Activated CD4-positive, alpha-beta memory T cell treated with anti-CD3 and anti-CD28 coated beads, Interleukin-2, amount 10 ng/mL, durations not matched to agents 7 days and 5 days (primary cell): ENCODE data around the gene DAGLA. TPM values are rescaled to one million over a fixed set of nuclear protein-coding genes. Genes with fewer than 3 reads are reported as not detected.

Experiments
- CTCF ChIA-PET: fragments of 350-600 bp; sonication (Branson Sonifier 250); formaldehyde crosslinking; loops from one replicate; lab custom pipeline; 2021; ENCODE audit warnings: antibody characterized with exemption, inconsistent platforms; lab: Charles Lee
- POLR2A ChIA-PET: fragments of 350-600 bp; sonication (Branson Sonifier 250); formaldehyde crosslinking; loops from one replicate; lab custom pipeline; 2021; ENCODE audit warnings: antibody characterized with exemption; lab: Charles Lee
- DNase-seq: peaks from one replicate; pipeline ENCODE4 v3.0.0-alpha.2; 2020
- H3K27ac Mint-ChIP-seq: one replicate; pipeline ENCODE4 v1.8.0; 2021; ENCODE audit warnings: mild to moderate bottlenecking, mixed read lengths
- H3K27me3 Mint-ChIP-seq: one replicate; pipeline ENCODE4 v1.8.0; 2021; ENCODE audit warnings: mixed read lengths
- H3K36me3 Mint-ChIP-seq: one replicate; pipeline ENCODE4 v1.8.0; 2021; ENCODE audit warnings: low read depth, mixed read lengths
- H3K4me1 Mint-ChIP-seq: one replicate; pipeline ENCODE4 v1.8.0; 2021; ENCODE audit warnings: mixed read lengths
- H3K4me3 Mint-ChIP-seq: one replicate; pipeline ENCODE4 v1.8.0; 2021; ENCODE audit warnings: mild to moderate bottlenecking, mixed read lengths
- H3K9me3 Mint-ChIP-seq: one replicate; pipeline ENCODE4 v1.8.0; 2021; ENCODE audit warnings: mixed read lengths
- total RNA-seq, 2 experiments: library from RNA; stranded (reverse); gene quantifications; one replicate each; pipeline ENCODE4 v1.2.3, GENCODE V29; 2021

The DAGLA gene
- total RNA-seq, 2 experiments from 2014 or later, result 0.10 to 0.13 TPM

DNA sequence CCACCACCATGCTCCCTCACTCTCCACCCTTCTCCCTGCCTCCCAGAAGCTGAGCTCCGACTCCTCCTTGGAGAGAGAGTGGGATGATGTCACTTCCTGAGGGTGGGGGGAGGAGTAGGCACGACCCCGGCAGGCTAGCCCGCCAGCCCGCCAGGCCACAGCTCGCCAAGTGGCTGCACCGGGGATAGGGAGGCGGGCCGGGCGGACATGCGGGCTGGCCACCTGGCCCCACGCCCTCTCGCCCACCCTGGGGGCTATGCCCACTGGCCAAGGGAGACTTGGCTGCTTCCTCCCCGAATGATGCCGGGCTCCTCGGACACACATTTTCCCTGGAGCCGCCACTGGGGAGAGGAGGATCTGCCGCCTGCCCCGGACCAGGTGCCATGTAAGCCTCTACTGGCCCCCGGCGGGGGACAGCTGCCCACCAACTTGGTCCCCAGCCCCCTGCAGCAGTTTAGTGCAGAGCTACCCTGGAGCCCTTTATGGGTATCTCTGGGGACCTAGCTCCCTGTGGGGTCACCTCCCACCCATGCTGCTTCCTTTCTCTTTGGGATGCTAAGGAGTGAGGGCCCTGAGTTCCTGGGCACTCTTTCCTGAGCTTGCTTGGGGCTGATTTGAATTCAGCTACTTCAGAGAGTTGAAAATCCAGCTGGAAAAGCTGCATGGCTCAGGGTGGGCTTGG, 38.6 kb downstream of the DAGLA start:
- Mint-ChIP-seq H3K4me1 (no peaks in the 10 kb centered on the region), H3K36me3 (no peaks in the 10 kb centered on the region), H3K4me3 (no peak overlapping the region), H3K9me3 (no peaks in the 10 kb centered on the region), H3K27ac (no peak overlapping the region), H3K27me3 (peaks cover 4% of the 10 kb centered on the region)
- POLR2A ChIA-PET, result interaction anchor here (1.1 to 1.4 kb wide), 2 partner anchors 12 to 35 kb away, joined by 3 read pairs; no protein-coding TSS in a partner anchor
- DNase-seq, result no peak
- CTCF ChIA-PET, result interaction anchor here (1.1 to 1.7 kb wide), 2 partner anchors 12 to 15 kb away, joined by 3 to 4 read pairs; no protein-coding TSS in a partner anchor

DNA sequence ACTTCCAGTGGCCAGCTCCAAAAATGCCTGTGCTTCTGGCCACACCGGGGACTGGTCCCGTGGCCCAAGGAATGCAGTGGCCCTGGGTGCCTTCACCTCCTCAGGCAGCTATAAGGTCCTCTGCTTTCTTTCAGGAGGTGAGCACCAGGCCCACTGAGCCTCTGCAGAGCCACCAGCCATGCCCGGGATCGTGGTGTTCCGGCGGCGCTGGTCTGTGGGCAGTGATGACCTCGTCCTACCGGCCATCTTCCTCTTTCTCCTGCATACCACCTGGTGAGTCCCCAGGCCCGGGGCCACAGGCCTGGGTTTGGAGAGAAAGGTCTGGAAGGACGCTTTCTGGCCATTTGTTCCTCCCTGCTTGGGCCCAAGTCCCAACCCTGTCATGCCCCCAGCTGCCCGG, 39.8 kb downstream of the DAGLA start:
- H3K4me3 Mint-ChIP-seq, result no peak overlapping the region
- no peaks in the 10 kb centered on the region for H3K9me3 Mint-ChIP-seq
- H3K27me3 Mint-ChIP-seq, result peaks cover 2% of the 10 kb centered on the region
- ChIA-PET POLR2A (no interaction called here), CTCF (interaction anchor here (1.7 kb wide), 1 partner anchor 13 kb away, joined by 4 read pairs; no protein-coding TSS in a partner anchor)
- no peak for DNase-seq
- H3K27ac Mint-ChIP-seq, result no peak overlapping the region
- no peaks in the 10 kb centered on the region for H3K4me1 Mint-ChIP-seq
- H3K36me3 Mint-ChIP-seq, result no peaks in the 10 kb centered on the region

DNA sequence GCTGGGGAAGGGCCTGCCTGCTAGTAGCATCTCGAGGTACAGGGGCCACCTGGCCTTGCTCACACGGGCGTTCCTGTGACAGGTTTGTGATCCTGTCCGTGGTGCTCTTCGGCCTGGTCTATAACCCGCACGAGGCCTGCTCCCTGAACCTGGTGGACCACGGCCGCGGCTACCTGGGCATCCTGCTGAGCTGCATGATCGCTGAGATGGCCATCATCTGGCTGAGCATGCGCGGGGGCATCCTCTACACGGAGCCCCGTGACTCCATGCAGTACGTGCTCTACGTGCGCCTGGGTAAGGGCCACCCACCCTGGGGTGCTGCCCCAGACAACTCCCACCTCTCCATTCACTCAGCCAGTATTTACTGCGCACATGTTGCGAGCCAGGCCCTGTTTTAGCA, 40.4 kb downstream of the DAGLA start:
- no peak for DNase-seq
- Mint-ChIP-seq H3K4me3 (no peak overlapping the region), H3K4me1 (no peaks in the 10 kb centered on the region), H3K36me3 (no peaks in the 10 kb centered on the region), H3K9me3 (no peaks in the 10 kb centered on the region), H3K27ac (no peak overlapping the region), H3K27me3 (no peaks in the 10 kb centered on the region)
- ChIA-PET POLR2A (no interaction called here), CTCF (interaction anchor here (2.0 kb wide), 1 partner anchor 12 kb away, joined by 9 read pairs; no protein-coding TSS in a partner anchor)

DNA sequence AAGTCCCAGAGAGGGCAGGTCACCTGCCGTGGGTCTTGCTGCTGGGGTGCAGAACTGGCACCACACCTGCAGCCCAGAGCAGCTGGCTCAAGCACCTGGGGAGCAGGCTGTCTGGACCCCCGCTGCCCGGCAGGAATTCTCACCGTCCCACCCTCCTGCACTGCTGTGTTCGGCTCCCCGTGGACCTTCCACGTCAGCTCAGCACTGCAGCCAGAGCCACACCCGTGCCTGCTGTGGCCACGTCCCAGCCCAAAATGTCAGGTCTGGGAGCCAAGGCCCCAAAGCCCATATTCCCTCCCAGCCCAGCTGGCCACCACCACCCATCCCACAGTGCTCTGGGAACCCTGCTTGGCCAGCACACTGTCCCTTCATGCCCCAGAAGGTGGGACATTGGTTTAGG, 44.2 kb downstream of the DAGLA start:
- H3K36me3 Mint-ChIP-seq, result no peaks in the 10 kb centered on the region
- no peak for DNase-seq
- H3K9me3 Mint-ChIP-seq, result no peaks in the 10 kb centered on the region
- H3K4me1 Mint-ChIP-seq, result peaks cover 7% of the 10 kb centered on the region
- no peak overlapping the region for H3K27ac Mint-ChIP-seq
- no peak overlapping the region for H3K4me3 Mint-ChIP-seq
- CTCF ChIA-PET, result interaction anchor here (1.0 to 2.8 kb wide), 4 partner anchors 9 to 86 kb away, joined by 3 to 9 read pairs (median 4); no protein-coding TSS in a partner anchor
- POLR2A ChIA-PET, result no interaction called here
- no peaks in the 10 kb centered on the region for H3K27me3 Mint-ChIP-seq

DNA sequence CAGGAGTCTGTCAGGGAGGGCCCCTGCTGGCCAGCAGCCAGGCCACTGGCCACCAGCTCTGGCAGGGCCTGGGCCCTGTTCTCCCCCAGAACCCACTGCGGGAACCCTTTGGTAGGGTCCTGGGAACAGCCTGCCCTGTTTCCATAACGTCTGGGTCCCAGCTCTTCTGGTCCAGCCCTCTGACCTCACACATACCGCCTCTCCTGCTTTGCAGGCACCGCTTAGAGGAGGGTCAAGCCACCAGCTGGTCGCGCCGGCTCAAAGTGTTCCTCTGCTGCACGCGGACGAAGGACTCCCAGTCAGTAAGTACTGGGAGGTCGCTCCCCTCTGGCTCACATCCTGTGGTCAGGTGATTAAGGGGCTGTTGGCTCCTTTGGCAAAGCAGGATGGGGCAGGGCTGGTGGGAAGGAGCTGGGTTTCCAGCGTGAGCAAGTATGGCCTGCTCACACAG, 45.6 kb downstream of the DAGLA start:
- Mint-ChIP-seq H3K27ac (no peak overlapping the region), H3K4me1 (peaks cover 7% of the 10 kb centered on the region), H3K4me3 (no peak overlapping the region), H3K36me3 (no peaks in the 10 kb centered on the region), H3K27me3 (no peaks in the 10 kb centered on the region), H3K9me3 (no peaks in the 10 kb centered on the region)
- CTCF ChIA-PET, result no interaction called here
- POLR2A ChIA-PET, result no interaction called here
- no peak for DNase-seq

DNA sequence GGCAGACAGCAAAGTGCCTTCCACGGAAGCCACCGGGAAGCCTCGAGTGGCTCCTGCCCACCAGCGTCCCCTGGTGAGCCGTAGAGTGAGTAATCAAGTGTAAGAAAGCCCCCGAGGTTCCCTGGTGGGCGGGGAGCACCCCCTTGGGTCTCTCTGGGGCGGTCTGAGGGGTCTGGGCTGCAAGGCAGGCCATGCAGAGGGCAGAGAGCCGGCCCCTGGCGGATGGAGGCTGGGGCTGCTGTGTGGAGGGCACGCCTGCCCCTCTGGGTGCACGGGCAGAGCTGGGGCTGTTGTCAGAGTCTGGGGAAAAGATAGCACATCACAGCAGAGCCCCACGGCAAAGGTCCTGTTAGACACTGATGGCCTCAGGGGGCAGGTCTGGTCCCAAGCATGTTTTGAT, 46.6 kb downstream of the DAGLA start:
- CTCF ChIA-PET, result no interaction called here
- H3K9me3 Mint-ChIP-seq, result no peaks in the 10 kb centered on the region
- H3K36me3 Mint-ChIP-seq, result no peaks in the 10 kb centered on the region
- no peak for DNase-seq
- H3K4me3 Mint-ChIP-seq, result no peak overlapping the region
- POLR2A ChIA-PET, result no interaction called here
- no peaks in the 10 kb centered on the region for H3K27me3 Mint-ChIP-seq
- H3K27ac Mint-ChIP-seq, result no peak overlapping the region
- peaks cover 7% of the 10 kb centered on the region for H3K4me1 Mint-ChIP-seq

DNA sequence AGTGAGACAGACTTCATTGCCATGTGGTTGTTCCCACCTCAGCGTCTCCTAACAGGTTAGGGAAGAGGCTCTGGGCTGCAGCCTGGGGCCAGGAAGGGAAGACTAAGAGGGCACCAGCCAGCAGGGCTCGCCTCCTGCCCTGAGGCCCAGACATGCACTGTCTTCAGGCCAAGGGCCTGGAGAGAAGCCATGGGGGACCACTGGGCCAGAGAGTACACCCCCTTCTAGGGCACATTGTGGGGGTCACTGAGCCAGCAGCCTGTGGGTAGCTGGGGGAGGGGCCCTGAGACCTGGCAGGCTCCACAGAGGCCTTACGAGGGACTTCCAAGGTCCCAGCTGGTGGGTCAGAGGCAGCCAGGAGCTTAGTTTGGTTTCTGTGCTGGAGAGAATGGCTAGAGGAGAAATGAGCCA, 47.2 kb downstream of the DAGLA start:
- H3K27ac Mint-ChIP-seq, result no peak overlapping the region
- no peak overlapping the region for H3K4me3 Mint-ChIP-seq
- peaks cover 7% of the 10 kb centered on the region for H3K4me1 Mint-ChIP-seq
- H3K27me3 Mint-ChIP-seq, result no peaks in the 10 kb centered on the region
- POLR2A ChIA-PET, result no interaction called here
- H3K36me3 Mint-ChIP-seq, result no peaks in the 10 kb centered on the region
- no peak for DNase-seq
- CTCF ChIA-PET, result no interaction called here
- H3K9me3 Mint-ChIP-seq, result no peaks in the 10 kb centered on the region

DNA sequence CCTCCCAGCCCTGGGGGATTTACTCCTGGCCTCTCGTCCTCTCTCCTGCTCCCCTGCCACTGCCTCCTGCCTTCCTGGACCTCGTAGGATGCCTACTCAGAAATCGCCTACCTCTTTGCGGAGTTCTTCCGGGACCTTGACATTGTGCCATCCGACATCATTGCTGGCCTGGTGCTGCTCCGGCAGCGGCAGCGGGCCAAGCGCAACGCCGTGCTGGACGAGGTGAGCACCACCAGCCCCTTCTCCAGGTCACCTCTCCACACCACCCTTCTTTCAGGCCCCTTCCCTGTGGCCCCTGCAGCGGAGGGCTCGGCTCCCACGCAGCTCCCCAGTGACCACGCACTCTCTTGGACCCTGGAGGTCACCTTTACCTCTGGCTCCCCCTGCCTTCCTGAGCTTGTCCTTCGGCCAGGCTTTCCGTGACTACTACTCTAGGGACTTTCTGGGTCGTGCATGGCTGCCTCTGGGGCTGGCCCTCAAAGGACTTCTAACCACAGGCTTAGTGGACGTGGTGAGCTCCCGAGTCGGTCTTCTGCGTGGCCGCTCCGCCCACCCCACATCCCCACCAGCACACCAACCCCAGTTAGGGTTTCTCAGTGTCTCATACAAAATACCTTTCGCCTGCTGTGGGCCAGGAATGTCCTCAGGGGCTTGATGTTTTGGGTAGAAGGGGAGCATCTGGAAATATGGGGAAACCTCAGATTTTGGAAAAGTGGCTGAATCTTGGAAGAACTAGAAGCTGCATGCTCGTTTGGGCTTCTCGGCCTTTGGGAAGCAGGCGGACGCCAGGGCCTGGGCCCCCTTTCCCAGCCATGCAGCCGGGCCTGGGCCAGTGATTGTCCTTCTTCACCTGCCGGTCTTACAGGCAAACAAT, 48.1 kb downstream of the DAGLA start:
- DNase-seq, result no peak
- no peak overlapping the region for H3K27ac Mint-ChIP-seq
- no peaks in the 10 kb centered on the region for H3K9me3 Mint-ChIP-seq
- H3K4me1 Mint-ChIP-seq, result peaks cover 8% of the 10 kb centered on the region
- no peaks in the 10 kb centered on the region for H3K36me3 Mint-ChIP-seq
- no peaks in the 10 kb centered on the region for H3K27me3 Mint-ChIP-seq
- CTCF ChIA-PET, result no interaction called here
- POLR2A ChIA-PET, result no interaction called here
- H3K4me3 Mint-ChIP-seq, result no peak overlapping the region

DNA sequence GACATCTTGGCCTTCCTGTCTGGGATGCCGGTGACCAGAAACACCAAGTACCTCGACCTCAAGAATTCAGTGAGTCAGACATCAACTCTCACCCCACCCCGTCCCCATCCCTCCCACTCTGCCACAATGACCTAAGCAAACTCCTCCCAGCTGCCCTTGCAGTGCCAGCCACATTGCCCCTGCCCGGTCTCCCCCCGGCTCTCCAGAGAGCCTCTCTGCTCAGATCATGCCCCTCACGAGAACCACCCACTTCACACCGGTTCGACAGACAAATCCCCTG, 48.7 kb downstream of the DAGLA start:
- Mint-ChIP-seq H3K36me3 (no peaks in the 10 kb centered on the region), H3K4me3 (no peak overlapping the region), H3K9me3 (no peaks in the 10 kb centered on the region), H3K27ac (no peak overlapping the region), H3K27me3 (no peaks in the 10 kb centered on the region), H3K4me1 (peaks cover 8% of the 10 kb centered on the region)
- DNase-seq, result peak; percentile 22
- CTCF ChIA-PET, result interaction anchor here (0.7 kb wide), 1 partner anchor 45 kb away, joined by 3 read pairs; no protein-coding TSS in a partner anchor
- POLR2A ChIA-PET, result no interaction called here

DNA sequence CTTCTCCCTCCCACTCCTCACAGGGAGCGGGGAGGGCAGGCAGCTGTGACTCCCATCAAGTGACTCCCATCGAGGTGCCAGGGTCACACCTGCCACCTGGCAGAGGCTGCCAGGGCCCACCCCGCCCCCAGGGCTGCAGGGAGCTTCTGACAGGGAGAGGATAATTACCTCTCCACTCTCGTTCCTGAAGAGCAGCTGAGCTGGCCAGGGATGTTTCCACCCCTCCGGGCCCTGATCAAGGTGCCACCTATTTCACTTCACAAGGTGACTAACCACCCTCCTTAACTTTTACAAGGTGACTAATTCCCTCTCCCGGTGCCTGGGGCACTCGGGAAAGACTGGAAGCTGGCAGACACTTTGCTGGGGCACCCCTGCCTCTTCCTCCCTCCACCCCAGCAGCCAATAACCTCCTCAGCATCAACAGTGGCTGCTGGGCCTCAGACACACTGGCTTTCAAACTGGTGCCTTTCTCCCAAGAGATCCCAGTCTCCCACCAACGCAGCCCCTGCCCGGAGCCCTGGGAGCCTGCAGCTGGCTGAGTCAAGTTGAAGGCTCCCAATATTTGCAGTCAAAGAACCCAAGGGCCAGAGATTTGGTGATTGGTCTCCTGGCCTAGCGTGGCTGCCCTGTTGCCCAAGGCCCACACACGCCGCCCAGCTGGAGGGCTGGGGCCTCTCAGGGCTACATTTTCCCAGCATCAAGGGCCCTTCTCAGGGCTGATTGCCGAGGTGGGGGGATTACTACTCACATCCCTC, 50.2 kb downstream of the DAGLA start:
- CTCF ChIA-PET, result no interaction called here
- POLR2A ChIA-PET, result interaction anchor here (0.9 kb wide), 1 partner anchor 32 kb away, joined by 4 read pairs; no protein-coding TSS in a partner anchor
- no peaks in the 10 kb centered on the region for H3K27me3 Mint-ChIP-seq
- DNase-seq, result no peak
- no peak overlapping the region for H3K27ac Mint-ChIP-seq
- H3K4me3 Mint-ChIP-seq, result no peak overlapping the region
- no peaks in the 10 kb centered on the region for H3K36me3 Mint-ChIP-seq
- no peaks in the 10 kb centered on the region for H3K9me3 Mint-ChIP-seq
- H3K4me1 Mint-ChIP-seq, result peaks cover 8% of the 10 kb centered on the region

DNA sequence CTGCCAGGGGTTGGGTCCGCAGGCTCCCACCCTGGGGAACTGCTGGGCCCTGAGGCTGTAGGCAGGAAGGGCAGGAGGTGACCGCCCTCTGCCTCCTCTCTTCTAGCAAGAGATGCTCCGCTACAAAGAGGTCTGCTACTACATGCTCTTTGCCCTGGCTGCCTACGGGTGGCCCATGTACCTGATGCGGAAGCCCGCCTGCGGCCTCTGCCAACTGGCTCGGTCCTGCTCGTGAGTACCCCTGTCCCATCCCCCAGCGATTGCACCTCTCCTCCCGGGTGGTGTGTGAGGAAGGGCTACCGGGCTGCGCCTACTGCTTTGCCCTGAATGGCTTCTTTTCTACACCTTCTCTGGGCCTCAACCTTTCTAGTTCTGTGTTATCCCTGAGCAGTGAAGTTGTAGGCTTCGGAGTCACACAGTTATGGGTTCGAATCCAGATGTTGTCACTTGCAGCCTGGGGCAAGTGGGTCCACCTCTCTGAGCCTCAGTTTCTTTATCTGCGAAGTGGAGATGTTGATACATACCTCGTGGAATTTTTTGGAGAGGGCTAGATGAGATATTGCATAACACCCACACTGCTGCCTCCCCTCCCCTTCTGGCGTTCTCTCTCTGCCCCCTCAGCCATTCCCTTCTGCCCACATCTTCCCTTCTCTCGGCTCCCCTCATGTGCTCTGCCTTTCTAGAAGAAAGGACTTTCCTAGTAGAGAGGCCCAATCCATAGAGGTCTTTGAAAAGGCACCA, 51.2 kb downstream of the DAGLA start:
- peaks cover 8% of the 10 kb centered on the region for H3K4me1 Mint-ChIP-seq
- no peak overlapping the region for H3K27ac Mint-ChIP-seq
- no peaks in the 10 kb centered on the region for H3K27me3 Mint-ChIP-seq
- CTCF ChIA-PET, result interaction anchor here (3.0 kb wide), 1 partner anchor 53 kb away, joined by 27 read pairs; no protein-coding TSS in a partner anchor
- no peak for DNase-seq
- POLR2A ChIA-PET, result no interaction called here
- no peaks in the 10 kb centered on the region for H3K36me3 Mint-ChIP-seq
- H3K9me3 Mint-ChIP-seq, result no peaks in the 10 kb centered on the region
- H3K4me3 Mint-ChIP-seq, result no peak overlapping the region

DNA sequence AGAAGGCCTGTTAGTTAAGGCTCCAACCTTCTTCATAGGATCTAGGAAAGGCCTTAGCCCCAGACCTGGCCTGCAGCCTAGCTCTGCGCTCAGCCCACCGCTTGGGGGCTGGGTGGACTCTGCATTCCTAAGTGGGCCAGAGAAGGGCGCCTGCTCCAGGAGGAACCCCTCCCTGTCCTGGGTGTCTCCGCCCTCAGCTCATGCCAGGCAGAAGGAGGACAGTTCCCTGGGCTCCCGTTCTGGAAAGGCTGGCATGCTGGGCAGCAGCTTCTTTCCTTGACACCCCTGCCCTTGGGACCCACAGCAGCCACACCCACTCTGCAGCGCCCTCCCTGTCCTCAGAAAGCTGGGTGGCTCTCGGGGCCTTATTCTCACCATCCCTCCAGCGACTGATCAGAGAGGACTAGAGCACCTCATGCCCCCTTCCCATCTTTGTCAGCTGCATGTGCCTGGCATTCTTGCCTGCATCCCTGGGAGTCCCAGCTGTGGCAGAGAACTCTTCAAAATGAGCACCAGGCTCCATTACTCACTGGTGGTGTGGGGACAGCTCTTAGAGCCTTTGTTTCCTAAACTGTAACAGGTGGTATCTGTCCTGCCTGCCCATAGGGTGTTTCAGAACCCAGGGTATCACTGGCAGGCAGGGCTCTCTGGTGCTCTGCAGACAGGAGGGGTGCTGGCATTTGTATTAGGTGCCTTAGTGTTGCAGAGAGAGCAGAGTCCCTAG, 51.9 kb downstream of the DAGLA start:
- CTCF ChIA-PET, result interaction anchor here (1.7 to 3.0 kb wide), 2 partner anchors 11 to 54 kb away, joined by 9 to 27 read pairs; no protein-coding TSS in a partner anchor
- Mint-ChIP-seq H3K9me3 (no peaks in the 10 kb centered on the region), H3K4me1 (peaks cover 8% of the 10 kb centered on the region)

More for the DNA sequence above, 51.9 kb downstream of the DAGLA start:
- no peak for DNase-seq
- Mint-ChIP-seq H3K36me3 (no peaks in the 10 kb centered on the region), H3K27ac (no peak overlapping the region), H3K4me3 (no peak overlapping the region), H3K27me3 (no peaks in the 10 kb centered on the region)
- POLR2A ChIA-PET, result no interaction called here
